HT1080 (cell line): Measurements from ENCODE around the gene TMEM184B. TPM values are rescaled to one million over a fixed set of nuclear protein-coding genes. Genes with fewer than 3 reads are reported as not detected.

Source experiments
- DNase-seq: peaks from one replicate; pipeline ENCODE4 v3.0.0-alpha.2; 2015; ENCODE audit warnings: low read depth
- polyA plus RNA-seq, 2 experiments: library from polyadenylated mRNA; depleted of rRNA; stranded (reverse); fragments of >200 nt; gene quantifications; 2 replicates each; pipeline ENCODE4 v1.2.3, GENCODE V29; 2015
- total RNA-seq: library from RNA; depleted of rRNA; stranded (reverse); fragments of >200 nt; shearing (Covaris generic); gene quantifications from 2 replicates; pipeline ENCODE4 v1.2.3, GENCODE V29; 2014; rRNA removed

TMEM184B gene
- total RNA-seq, result 21.5 and 30.3 TPM in 2 replicates
- 69.4 and 71.0 TPM in 2 replicates for polyA plus RNA-seq (2015; cell fraction: cytosol; rRNA removed)
- polyA plus RNA-seq (2015; cell fraction: nucleus; rRNA removed), result 42.8 and 44.4 TPM in 2 replicates

DNA sequence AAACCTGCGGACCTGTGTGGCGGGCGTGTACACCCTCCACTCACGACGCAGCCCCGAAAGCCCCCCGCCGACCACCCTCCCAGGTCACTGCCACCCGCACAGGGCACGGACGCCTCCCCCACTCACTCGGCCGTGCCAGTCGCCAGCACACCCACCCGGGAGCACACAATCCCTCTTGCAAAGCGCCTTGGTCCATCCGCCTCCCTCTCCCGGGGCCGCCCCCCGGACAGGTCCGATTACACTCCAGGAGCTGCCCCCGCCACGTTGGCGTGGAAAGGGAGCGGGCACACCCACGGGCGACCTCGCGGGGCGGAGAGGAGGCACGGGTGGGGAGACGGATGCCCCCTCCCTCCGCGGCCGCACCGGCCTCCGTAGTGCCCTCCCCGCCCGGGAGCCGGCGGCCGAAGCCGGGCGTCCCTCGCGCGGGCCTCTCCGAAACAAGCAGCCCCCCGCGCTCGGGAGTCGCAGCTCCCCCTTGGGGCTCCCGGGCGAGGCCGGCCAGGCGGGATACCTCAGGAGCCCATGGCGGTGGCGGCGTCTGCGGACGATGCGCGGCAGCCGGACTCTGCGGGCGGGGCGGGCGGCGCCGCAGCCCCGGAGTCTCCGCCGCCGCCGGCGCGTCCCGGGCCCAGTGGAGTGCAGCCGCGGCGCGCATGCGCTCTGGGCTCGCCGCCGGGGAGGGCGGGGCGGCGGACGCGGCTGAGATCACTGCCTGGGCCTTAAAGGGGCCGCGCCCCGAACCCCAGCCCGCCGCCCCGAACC, at the start of gene TMEM184B:
TMEM184B (minus strand) TSS at position 638 of the 762 bp plus-strand sequence. CDS start 25,049 bp downstream, outside the sequence.
- peak; percentile 50 for DNase-seq

DNA sequence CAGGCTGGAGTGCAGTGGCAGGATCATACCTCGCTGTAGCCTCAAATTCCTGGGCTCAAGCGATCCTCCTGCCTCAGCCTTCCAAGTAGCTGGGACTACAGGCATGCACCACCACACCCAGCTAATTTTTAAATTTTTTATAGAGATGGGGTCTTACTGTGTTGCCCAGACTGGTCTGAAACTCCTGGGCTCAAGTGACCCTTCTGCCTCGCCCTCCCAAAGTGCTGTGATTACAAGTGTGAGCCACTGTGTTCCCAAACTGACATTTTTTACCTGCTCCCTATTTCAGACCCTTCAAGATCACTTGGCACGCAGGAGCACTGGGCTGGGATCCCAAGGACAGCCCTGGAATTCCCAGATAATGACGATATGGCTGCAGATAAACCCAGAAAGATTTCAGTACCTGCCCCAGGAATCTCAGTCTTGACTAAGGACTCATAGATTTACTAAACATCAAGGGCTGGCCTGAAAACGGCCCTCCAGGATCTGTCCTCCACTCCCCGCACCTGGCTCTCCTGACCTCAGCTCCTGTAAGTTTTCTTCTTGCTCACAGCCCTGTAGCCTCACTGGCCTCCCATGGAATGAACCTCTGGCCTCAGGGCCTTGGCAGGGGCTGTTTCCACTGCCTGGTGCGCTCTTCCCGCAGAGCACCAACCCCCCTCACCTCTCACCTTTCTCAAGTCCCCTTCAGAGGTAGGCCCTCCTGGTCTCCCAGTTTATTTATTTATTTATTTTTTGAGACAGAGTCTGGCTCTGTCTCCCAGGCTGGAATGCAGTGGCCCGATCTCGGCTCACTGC, 48.0 kb upstream of the TMEM184B start:
- no peak for DNase-seq

DNA sequence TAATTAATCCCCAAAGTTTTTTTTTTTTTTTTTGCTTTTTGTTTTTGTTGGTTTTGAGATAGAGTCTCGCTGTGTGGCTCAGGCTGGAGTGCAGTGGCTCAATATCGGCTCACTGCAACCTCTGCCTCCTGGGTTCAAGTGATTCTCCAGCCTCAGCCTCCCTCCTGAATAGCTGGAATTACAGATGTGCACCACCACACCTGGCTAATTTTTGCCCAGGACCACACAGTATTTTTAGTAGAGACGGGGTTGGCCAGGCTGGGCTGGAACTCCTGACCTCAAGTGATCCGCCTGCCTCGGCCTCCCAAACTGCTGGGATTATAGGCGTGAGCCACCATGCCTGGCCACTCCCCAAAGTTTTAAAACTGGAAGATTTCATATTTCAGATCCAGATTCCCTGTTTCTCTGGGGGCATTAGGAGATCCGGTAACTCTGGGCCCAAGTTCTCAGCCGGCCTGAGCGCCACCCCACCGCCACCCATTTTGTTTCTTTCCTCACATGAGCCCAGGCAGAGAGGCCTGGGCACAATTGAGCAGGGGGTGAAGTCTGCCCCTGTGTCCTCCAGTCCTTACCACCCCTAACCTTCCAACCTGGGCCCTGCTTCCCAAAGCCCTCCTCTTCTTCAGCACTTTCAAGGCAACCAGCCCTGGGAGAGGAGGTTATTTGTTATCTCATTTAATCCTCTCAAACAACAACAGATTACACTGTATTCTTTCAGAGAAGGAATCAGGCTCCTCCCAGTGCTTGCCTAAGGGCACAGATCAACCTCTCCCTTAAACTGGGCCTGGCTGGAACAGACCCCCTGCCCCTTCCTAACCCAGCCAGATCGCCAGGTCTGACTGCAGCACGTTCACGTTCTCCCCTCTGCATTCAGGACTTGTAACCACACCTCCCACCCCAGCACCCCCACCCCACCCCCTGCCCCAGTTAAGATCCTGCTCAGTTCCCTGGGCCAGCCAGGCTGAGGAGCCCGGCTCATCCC, 46.3 kb upstream of the TMEM184B start:
- DNase-seq, result no peak

DNA sequence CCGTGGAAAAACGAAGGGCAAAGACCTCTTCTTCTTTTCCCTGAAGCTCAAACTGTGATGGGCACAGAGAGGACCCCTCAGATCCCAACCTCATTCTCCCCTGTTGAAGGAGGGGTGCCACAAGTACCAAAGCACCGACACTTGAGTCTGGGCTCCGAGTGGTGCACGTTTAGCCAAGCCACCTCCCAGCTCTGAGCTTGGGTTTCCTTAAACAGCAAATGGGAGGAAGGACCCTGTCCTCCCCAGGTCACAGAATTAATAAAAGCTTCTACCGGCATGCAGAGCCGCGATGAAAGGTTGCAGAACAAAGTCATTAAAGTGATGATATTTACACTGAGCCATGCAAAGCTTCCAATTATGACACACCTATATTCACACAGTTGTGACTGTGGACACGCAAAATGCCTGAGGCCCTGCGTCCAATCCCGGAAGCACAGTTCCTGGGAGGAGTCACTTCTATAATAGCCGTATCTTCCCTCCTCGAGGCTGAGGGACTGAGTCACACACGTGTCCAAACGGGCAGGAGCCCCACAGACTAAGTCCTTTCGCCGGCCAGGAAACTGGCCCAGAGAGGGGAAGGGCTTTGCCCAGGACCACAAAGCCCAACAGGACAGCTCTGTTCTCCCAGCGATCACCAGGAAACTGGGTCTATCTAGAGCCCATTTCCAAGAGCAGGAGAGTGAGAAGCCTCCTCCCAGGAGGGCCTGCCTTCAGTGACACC, 45.3 kb upstream of the TMEM184B start:
- peak; percentile 95 for DNase-seq

DNA sequence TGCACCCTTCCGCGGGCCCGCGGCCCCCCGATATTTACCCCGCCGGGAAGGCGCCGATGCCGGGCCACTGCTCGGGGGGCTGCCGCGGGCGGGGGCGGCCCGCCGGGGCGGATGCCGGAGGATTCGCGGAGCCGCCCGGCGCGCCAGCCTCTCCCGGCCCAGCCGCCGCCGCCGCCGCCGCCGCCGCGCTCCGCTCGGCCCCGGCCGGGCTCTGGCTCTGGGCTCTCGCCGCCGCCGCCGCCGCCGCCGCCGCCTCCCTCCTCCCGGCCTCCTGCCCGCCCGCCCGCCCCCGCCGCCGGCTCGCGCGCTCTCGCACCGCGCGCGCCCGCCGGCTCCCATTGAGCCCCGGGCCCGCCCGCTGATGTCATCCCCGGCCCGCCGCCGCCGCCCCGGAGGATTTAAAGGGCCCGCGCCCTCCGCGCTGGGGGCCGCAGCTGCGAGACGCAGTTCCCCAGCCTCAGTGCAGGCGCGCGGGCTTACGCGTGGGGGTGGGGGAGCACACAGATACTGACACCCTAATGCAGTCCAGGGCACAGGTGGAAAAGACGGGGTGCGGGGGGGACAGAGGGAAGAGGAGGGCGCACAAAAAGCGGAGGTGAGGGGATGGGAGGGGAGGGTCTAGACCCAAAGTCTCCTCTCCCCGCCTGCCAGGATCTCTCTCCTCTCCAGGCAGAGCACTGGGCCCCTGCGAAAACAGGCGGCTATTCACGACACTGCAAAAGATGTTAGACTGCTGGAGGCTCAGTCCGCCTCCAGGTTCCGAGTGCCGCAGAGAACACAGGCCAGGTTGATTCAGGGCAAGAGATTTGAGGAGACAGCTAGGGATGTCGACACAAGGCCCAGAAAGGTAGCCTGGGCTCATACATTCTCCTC, 44.5 kb upstream of the TMEM184B start, which contains the start of gene CSNK1E:
CSNK1E (minus strand) TSS at position 312 of the 873 bp plus-strand sequence. CDS start 3,276 bp downstream, outside the sequence.
- DNase-seq, result peak; percentile 43

DNA sequence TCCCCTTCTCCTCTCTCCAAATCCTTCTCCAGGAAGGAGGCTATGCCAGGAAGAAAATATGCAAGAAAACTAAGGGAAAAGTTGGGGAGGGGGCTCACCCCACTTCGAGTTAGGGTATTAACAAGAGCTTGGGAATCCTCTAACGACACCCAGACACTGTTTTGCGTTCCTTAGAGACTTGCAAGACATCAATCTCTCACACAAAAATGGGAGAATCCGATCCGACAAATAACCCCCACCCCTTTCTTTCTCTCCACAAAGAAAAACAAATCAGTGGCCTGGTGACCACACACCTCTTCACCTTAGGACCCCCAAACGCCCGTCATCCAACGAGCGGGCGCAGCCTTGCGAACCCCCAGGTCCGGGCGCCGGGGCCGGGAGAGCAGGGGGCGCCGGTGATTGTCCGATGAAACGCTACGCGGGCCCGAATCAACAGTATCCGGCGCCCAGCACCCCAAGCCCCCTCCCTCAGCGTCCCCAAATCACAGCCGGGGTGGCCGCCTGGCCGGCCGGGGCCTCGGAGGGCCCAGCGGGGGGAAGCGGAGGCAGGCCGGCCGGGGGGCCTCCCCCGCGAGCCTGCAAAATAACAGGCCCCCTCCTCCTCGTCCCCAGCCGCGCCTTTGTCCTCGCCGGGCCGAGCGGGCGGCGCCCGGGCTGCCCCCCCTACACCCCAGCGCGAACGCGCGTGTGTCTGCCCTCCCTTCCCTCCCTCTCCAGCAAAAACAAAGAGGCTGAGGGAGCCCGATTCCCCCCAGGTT, 43.7 kb upstream of the TMEM184B start:
- DNase-seq, result peak; percentile 48

DNA sequence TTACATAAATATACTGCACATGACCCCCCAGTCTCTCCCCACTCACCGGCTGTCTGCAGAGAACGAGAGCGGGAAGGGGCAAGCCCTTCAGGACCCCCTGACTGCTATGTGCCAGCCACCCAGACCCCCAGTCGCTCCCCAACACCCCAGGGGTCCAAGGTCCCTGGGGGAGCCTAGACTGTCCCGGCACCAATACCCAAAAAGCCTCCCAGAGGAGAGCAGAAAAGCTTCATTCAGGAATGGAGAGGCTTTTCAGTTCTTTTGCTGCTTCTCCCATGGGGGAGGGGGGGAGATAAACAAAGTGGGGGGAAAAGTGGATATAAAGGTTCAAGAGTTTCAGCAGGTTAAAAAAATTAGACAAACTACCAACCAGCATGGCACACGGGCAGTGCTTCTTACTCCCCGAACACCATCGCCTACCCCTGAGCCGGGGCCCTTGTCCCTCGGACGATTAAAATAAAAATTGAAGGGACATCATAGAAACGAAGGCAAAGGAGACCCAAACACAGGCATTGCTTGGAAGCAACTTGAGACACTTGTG, 43.1 kb upstream of the TMEM184B start:
- peak; percentile 38 for DNase-seq

DNA sequence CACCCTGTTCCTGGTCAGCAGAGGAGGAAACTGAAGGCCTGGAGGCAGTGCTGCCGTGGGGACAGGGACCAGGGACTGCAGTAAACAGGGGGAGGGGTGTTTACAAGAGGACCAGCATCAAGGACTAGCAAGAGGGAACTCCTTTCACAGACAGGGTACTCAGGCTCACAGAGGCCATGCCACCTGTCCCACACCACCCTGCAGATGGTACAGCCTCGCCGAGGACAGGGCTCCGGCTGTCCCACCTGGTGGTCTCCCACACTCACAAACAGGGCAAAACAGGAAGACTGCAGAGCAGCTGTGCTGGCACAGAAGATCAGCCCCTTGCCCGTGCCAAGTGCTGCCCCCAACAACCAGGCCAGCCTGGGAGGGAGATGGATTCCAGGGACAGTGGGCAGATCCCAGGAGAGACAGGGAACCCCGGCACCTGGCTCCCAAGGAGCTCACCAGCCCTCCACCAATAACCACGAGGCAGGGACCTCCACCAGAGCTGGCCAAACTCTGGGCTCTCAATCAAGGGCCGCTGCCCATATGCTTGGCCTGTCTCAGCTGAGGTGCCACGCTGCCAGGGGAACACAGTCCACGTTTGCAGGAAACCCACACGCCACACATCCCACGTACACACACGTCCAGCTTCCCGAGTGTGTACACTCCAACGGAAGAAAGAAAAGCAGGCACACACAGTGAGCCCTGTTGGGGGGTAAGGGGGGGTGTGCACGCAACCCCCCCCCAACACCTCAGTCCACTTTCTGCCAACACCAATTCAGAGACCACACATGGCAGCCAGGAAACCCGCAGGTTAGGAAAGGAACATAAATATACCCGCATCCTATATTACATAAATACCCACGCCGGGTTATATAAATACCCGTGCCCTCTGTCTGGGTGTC, 42.4 kb upstream of the TMEM184B start:
- DNase-seq, result peak; percentile 46

DNA sequence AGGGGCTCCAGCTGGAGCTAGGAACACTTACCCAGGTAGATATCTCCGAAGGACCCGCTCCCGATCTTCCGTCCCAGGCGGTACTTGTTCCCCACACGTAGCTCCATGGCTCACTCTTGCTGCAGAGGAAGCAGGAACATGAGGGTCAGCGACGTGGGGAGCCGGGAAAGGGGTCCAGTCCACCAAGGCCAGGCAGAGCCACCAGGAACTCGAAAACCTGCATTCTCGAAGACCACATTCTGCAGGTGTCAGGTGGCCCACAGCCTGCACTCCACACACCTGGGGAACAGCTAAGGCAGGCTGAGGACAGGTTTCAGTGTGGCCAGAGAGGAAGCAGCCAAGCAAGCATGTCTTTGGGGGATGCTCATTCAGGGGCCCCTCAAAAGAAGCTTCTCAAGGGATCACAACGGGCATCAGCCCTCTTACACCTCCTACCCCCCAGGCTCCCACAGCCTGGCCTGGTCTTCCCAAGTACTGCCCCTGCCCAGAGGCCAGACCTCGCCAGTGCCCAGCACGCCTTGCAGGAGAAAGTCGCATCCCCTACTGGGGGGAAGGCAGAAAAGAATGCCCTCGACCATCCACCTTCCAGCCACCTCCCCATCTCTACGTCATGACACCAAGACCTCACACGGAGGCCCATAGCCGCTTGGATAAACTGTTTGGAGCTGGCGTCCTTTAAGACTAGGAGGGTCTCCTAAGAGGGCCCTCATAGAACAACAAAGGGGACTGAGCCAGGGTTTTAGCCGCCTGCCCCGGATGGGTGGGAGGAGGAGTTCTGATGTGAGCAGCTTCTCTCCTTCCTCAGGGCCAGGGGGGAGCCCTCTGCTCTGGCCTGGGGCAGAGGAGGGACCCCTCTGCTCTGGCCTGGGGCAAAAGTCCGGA, 41.5 kb upstream of the TMEM184B start:
- DNase-seq, result peak; percentile 68

DNA sequence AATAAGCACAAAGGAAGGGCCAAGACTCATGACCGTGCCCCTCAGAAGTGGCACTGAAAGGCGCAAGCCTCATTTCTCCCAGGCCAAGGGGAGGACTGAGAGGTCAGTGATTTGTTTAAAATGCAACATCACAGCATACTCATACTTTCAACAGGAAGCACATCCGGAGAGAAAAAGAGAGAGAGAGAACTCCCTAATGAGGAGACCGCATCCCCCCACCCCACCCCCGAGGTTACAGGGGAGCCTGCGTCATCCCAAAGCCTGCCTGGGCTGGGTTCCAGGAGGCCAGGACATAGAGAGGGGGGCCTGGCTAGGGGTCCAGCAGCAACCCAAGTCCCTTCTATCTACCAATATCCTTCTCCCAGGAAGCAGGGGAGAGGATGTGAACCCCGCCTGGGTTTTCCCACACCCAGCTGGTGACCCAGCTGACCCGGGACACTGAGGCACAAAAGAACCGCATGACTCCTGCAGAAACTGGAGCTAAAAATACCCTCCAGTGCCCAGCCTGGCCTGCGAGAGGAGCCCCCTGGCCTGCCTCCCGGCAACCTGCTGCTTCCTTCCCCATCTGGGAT, 40.7 kb upstream of the TMEM184B start:
- DNase-seq, result peak; percentile 97

DNA sequence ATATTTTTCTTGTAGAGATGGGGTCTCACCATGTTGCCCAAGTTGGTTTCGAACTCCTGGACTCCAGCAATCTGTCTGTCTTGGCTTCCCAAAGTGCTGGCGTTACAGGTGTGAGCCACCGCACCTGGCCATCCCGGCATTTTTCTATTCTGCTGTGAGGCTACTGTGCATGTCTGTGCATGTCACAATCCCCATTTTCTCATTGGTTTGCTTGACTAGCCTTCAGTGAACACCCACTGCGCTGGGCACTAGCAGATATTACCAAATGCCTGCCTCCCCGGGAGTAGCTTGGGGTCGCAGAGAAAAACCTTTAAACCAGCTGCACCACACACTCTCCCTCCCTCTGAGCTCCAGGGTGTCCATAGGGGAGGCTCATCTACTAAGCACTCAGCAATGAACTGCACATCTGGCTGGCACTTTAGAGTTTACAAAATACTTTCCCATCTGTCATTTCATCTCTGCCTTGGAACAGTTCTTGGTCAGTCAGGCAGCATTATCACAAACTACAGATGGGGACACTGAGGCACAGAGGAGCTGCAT, 39.5 kb upstream of the TMEM184B start:
- DNase-seq, result no peak

DNA sequence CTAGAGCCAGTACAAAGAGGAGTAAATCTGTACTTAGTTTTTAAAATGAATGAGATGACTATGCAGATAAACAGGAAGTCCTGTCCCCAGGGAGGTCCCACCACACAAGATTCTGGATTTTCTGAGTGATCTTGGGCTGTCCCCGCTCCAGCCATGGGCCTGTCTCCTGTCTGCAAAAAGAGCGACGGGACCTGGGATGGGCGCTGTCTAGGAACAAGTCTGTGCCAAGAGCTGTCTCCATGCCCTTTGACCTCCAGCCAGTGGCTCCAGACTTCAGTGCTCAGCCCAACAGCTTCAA, 38.5 kb upstream of the TMEM184B start:
- DNase-seq, result no peak

DNA sequence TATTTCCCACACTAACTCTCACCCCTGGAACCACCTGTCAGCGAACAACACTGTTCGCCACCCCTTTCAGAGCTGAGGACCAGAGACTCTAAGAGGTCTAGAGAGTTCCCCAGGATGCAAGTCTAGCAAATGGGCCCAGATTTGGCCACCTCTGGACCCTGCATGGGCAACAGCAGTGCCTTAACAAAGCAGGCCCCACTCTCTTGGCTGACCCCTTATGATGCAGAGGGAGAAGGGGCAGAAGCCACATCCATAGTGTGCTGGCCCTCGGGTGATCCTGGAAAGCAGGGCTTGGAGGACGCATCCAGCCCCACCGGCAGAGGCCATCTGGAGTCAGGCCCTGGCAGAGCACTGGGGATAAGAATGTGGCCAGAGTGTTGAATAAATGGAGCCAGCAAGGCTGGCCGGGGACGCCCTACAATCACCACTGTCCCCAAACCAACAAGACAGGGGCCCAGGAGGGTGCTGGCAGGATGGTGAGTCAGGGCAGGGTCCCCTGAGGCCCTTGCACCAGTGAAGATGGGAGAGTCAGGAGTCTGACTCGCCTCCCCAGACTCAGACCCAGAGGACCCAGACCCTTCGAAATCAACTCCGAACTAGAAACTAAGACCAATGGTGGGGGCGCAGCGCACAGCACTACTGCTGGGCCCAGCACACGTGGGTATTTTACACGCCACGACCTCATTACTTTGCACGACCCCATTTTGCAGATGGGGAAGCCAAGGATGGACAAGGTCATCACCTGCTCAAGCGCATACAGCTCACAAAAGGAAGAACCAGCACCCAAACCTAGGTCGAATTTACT, 37.9 kb upstream of the TMEM184B start:
- DNase-seq, result no peak

DNA sequence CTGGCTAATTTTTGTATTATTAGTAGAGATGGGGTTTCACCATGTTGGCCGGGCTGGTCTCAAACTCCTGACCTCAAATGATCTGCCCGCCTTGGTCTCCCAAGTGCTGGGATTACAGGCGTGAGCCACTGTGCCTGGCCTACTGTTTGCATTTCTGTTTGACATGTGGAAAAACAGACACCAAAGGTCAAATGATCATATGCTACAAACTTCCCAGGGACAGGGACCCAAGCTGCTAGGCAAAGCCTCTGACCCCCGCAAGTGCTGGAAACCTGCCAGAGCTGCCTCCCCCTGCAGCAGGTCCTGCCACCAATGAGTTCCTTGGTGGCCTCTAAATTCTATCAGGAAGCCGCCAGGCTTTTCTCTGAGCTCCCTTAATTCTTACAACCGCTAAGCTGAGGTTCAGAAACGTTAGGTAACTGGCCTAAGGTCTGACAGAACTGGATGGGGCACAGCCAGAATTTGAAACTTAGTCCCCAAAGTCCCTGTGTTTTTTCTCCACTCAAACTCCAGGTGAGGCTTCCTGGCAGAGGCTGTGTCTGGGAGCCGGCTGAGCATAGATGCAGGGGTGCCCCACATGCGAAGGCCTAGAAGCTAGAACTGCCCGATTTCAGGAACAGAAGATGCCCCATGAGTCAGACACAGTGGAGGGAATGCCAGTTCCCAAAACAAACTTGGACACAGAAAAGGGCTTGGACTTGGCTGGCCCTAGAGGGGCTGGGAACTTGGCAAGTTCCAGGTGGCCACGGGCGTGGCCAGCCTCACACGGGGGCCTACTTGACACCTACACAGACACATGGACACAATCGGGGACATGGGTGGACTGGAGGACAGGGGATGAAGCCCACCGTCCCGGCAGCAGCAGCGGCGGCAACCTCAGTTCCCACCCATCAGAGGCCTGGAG, 37.1 kb upstream of the TMEM184B start:
- no peak for DNase-seq
